Measurements from ENCODE around the gene EFHD2.
"Not testable (repeated sequence)": the region's sequence is repeated elsewhere in the genome, so short reads cannot be mapped to it uniquely, and the experiment has no call there.

The EFHD2 gene

DNA sequence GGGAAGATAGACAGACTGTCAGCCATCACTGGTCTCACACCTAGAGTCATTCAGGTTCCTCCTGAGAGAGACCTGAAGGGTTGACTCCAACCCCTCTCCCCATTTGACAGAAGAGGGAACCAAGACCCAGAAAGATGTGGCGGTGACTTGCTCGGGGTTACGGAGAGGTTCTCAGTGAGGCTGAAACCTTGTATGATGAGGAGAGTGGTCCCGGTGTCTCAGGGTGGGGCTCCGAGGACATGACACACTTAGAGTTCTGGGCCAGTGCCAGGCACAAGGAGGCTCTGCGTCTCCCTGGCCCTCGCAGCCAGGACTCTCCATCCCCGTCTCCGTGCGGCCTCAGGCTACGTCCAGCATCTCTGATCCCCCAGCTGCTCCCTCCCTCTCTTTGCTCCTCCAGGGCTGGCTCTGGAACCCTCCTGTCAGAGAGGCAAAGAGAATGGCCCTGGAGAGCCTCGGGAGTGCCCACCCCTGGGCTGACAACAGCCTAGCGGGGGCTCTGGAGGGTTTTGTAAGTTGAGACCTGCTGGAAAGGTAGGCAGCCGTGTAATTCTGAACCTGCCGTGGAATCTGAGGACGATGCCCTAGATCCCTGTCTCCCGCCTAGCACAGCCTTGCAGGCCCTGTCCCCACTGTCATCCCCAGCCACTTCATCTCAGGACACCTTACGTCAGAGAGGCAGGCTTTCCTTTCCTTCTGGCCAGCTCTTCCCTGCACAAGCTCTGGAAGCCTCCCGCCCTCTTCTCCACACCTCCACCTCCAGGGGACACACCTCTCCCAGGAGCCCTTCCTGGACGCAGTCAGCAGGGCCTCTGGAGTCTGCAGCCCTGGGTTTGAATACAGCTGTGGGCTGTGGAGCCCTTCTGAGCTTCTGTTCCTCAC, 4.1 kb downstream of the EFHD2 start:
- DNase-seq: no peak

DNA sequence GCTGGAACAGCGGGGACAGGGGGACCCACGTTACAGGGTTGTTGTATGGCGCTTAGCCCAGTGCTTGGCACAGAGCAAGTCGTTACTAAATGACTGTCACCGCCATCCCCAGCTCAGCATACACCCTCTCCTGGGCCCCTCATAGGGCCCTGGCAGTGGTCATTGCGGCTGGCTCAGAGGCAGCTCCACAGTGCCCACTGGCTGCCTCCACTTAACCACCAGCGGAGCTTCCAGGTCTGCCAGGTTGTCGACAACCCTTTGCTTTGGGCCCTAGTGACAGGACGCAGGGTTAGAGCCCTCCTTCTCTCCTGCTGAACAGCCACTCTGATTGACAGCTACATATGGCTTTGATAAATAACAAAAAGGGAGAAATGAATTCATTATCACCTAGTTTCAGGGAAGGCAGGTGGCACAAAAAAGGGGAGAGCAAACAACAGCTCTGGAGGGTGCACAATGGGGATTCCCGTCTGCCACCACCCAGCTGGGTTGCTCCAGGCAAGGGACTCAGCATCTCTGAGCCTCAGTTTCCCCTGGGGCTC, 4.8 kb downstream of the EFHD2 start:
- no peak for DNase-seq

DNA sequence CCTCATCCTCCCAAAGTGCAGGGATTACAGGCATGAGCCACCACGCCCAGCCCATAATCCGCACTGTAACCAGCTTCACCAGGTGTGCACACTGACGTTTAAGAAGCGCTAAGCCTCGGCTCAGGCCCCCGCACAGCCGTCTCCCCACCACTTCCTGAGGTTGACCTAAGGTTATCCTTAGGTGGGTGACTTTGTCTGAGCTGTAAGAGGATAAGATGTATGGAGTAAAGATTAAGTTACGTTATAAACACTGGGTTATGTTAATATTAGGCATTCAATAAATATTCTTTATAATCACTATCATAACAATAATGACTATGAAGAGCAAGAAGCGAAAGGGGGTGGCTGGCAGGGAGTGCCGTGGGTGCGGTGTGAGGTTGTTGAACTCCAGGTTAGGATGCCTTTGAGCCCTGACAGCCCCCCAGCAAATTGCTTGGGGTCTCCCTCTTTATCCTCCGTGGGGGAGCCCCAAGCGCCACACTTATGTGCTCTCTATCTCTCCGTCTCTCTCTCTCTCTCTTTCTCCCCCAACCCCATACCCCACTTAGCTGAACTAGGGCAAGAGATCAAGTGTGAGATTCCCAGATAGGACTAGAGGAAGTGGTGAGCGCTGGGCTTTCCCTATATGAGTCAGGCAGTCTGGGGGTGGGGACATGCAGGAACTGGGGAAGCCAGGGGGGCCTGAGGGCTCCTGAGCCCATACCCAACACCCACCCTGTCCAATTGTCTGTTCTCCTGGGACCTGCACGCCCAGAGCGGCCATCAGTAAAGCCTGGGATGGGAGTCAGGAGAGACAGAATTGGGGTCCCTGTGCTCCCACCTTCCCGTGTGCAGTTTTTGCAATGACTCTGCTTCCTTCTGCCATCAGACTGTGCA, 7.6 kb downstream of the EFHD2 start:
- no peak for DNase-seq

DNA sequence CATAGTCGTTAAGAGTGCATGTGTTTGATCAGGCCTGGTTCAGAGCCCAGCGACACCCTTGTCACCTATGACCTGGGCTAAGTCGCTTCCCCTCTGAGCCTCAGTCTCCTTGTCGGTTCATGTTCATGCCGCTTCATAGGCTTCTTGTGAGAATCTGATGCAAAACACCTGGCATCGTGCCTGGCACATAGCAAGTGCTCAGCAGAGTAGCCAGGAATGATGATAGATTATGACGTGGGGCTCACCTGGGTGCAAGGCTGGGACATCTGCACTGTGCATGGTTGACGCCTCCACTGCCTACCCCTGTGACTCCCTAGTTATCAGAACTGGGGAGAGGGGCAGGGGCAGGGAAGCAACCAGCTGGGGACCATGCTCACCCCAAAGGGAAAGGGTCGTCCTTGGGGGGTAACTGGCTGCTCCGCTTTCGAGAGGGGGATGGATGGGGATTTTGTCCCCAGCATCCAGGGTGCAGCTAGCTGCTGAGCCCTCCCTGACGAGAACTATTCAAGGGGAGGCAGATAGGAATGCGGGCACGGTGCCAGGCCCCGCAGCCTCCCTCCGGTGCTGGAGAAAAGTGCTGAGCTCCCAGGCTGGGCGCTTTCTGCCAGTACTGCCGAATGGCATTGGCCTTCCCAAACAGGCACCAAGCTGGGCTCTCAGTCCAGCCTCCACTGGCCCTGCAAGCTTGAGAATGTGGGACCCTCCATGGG, 9.3 kb downstream of the EFHD2 start:
- no peak for DNase-seq

DNA sequence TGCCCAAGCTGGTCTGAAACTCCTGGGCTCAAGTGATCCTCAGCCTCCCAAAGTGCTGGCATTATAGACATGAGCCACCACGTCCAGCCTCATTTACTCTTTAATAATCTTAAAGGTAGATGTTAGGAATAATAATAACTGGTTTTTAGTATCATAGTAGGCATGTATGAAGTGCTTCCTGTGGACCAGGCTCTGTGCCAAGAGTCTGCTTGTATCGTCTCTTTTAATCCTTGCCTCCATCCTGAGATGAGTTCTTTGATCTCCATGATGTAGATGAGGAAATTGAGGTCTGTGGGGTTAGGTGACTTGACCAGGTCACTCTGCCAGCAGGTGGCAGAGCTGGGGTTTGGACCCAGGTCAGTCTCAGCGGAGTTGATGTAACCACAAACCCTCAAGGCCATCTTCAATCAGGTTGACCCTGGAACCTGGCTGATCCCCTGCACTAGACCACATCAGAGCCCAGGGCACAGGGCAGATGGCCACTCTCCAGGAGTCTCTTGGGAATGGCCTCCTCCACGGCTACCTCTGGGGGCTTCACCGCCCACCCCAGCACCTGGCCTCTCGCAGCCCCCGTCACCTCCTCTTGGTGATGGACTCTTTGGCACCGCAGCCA, 11.3 kb downstream of the EFHD2 start:
- no peak for DNase-seq

DNA sequence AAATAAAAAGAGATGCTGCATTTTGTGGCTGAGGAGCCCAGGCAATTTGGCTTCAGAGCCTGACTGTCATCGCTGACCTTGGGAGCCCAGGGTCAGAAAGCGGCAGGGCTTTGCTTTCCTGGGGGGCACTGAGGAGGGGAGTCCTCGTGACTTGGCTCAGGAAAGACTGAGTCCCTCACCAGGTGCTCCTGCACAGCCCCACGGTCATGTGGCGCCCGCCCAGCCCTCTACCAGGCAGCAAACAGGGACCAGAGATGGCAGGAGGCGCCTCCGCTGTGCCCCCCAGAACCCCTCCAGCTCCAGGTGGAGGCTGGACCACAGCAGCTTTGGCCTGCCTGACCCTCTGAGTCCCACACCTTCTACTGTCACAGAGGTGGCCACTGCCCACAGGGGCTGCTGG, 13.2 kb downstream of the EFHD2 start:
- no peak for DNase-seq

DNA sequence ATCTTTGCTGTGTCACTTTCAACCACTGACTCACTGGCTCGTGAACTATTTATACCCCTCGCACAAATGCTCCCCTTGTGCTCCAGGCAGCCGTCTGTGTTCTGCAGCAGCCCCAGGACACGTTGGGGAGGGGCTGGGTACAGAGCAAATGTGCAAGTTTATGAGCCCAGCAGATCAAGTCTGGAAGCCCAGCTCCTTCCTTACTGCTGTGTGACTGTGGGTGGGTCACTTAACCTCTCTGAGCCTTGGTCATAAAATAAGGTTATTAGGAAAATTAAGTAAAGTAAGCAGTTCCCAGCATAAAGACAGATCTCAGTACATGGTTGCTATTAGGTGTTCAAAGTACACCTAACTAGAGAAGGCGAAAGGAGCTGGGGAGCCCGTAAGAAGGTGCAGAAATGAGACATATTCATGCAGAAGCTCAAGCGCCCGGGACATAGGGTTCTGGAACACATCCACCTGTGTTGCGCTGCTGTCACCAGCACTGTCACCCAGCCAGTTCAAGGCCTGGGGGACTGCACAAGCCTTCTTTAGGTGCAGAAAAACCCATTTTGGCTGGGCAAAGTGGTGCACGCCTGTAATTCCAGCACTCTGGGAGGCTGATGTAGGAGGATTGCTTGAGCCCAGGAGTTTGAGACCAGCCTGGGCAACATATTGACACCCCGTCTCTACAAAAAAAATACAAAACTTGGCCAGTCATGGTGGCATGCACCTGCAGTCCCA, 13.8 kb downstream of the EFHD2 start:
- DNase-seq: no peak

- peak; percentile 97 for DNase-seq
These were observed 14.5 kb downstream of the EFHD2 start for GRCh38 chr1:15424146-15424667.

DNA sequence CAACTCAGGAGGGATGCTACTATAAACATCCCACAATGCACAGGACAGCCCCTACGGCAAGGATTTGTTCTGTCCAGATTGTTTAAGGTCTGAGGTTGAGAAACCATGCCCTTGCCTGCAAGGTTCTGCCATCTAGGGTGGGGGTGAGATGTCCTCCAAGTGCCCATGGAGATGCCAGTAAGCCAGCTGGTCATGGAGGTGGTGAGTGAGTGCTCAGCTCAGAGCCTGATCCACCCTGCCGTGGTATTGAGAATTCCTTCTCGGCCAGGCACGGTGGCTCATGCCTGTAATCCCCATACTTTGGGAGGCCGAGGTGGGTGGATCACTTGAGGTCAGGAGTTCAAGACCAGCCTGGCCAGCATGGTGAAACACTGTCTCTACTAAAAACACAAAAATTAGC, 15.3 kb downstream of the EFHD2 start:
- no peak for DNase-seq

GRCh38 chr1:15425521-15425920, 15.8 kb downstream of the EFHD2 start:
- DNase-seq: no peak

GRCh38 chr1:15425958-15426357, 16.3 kb downstream of the EFHD2 start:
- no peak for DNase-seq

DNA sequence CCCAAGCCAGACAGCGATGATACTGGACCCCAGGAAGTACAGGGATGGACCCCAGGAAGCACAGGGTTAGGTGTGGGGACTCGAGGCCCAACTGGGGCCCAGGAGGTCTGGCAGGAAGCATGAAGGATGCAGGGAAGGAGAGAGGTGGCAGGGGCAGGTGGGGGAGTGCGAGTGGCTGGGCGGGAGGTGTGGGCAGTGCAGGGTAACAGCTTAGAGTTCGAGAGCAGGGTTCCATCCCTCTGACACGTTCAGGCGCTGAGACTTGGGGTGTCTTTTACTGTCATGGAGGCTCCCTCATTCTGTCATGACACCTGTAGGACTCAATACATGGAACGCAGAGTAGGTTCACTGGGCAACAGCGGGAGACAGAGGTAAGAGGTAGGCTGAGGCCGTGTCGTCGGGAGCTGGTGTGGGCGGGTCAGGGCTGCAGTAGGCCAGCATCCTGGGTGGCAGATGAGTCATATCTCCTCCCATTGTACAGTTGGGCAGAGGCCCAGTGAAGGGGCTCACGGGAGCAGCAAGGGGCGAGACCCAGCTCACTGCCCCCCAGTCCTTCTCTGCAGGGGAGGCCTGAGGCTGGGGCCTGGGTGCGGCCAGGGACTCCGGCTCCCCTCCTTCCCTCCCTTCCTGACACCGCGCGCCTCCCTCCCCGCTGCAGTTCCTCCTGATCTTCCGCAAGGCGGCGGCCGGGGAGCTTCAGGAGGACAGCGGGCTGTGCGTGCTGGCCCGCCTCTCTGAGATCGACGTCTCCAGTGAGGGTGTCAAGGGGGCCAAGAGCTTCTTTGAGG, 17.0 kb downstream of the EFHD2 start:
- no peak for DNase-seq

DNA sequence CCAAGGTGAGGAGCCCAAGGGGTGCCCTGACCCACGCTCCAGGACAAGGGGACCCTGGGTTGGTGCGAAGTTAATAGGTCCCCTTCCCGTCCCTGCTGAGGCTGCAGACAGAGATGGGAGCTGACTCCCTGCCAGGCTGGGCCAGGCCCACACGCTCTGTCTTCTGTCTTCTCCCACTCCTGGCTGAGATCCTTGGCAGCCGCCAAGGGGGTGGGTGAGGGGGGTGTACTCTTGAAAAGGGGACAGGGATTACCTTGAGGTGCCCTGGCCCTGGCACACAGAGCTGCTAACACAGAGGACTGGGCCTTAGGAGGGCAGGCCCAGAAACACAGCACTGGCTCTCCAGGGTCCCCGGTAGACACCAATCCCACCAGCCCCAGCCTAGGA, 17.6 kb downstream of the EFHD2 start:
- no peak for DNase-seq

GRCh38 chr1:15428252-15428651, 18.6 kb downstream of the EFHD2 start:
- not testable (repeated sequence) for DNase-seq

GRCh38 chr1:15428815-15429435, 19.2 kb downstream of the EFHD2 start:
- DNase-seq: no peak

DNA sequence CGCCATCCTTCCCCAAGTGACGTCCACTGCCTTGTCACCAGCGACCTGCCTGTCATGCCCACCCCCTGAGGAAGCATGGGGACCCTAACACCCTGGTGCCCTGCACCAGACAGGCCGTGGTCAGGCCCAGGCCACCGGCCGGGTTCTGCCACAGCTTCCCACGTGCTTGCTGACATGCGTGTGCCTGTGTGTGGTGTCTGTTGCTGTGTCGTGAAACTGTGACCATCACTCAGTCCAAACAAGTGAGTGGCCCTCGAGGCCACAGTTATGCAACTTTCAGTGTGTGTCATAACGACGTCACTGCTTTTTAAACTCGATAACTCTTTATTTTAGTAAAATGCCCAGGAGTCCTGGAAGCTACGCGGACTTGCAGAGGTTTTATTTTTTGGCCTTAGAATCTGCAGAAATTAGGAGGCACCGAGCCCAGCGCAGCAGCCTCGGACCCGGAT, 20.0 kb downstream of the EFHD2 start:
- DNase-seq: no peak

DNA sequence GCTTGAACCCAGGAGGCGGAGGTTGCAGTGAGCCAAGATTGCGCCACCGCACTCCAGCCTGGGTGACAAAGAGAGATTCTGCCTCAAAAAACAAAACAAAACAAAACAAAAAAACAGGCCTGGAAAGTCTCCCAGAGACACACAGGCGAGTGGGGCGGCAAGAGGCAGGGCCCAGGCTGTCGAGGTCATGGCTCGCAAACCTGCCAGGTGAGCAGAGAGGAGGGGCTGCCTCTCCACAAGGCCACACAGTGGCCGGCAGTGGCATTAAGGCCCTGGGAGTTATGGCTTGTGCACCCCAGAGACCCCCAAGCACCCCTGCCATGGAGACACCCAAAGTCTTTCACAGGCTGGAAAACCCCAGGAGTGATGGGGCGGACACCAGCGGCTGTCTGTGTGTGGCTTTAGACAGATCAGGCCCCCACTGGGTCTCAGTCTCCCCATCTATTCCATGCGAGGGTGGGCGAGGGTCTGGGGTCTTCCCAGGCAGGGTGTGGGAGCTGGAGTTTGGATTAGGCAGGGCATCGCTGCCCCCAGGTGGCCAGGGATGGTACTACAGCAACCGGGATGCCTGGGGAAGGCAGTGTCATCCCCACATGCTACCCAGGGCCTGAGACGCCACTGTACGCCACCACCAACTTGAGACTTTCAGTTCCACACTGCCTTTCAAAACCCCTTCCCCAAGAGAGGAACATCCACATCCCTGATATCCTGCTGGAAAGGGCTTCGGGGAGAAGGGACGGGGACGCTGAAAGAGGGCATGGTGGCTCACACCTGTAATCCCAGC, 21.3 kb downstream of the EFHD2 start:
- no peak for DNase-seq

DNA sequence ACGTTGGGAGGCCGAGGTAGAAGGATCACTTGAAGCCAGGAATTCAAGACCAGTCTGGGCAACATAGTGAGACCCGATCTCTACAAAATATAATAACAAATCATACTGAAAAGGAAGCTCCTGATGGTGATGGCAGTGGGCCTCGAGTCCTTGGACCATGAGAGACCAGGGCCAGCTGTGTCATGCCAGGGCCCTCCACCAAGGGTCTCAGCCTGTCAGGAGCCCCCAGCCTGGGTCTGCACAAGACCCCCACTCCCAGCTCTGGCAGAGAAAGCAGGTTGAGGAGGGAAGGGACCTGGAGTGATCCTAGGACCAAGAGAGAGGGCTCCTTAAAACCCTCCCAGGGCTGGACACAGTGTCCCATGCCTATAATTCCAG, 21.9 kb downstream of the EFHD2 start:
- DNase-seq: no peak

GRCh38 chr1:15432324-15432723, 22.6 kb downstream of the EFHD2 start:
- no peak for DNase-seq

DNA sequence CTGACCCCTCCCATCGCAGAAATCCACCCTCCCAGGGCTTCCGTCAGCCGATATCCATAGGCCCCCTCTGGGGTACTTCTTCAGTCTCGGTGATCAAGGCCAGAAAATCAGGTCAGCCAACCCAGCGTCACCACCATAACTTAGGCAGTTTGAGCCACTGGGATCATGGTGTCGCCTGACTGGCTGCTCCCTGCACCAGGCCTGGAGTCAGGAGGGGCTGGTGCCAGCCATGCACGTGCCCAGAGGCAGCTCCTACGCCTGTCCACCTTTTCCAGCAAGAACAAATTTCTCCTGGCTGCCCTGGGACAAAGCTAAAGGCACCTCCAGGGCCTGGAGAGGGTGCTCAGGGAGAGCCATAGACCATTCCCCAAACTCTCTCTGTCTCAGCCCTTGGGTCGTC, 23.8 kb downstream of the EFHD2 start:
- no peak for DNase-seq

Measured in SHP77 treated with DMSO at 0.1 percent for 48 hours (cell line).